Stimulated activated naive B cell treated with anti-CD40 and anti-IgM and Interleukin-4, amounts not matched to agents 10 μg/mL and 1 μg/mL and 100 μg/mL, for 72 hours (primary cell): ENCODE results near the gene BMP2K.

Experiments used
- ATAC-seq, 2 donors: fragments of 150-1000 bp; cut with Tn5 transposase; replicated peaks; 2 replicates each; pipeline ENCODE4 v1.10.0; 2021; ENCODE audit warnings: moderate library complexity in 1 of 2
- DNase-seq: peaks from one replicate; pipeline ENCODE4 v3.0.0; 2021
- H3K27ac Mint-ChIP-seq: one replicate; pipeline ENCODE4 v1.8.0; 2022; ENCODE audit warnings: mild to moderate bottlenecking, mixed read lengths
- H3K27me3 Mint-ChIP-seq, 2 donors: one replicate each; pipeline ENCODE4 v1.8.0; 2022; ENCODE audit warnings: mixed read lengths in 2 of 2
- H3K36me3 Mint-ChIP-seq, 2 donors: one replicate each; pipeline ENCODE4 v1.8.0; 2022; ENCODE audit warnings: mixed read lengths in 2 of 2, mild to moderate bottlenecking in 1 of 2
- H3K4me1 Mint-ChIP-seq, 2 donors: one replicate each; pipeline ENCODE4 v1.8.0; 2022; ENCODE audit warnings: mixed read lengths in 2 of 2, mild to moderate bottlenecking in 1 of 2
- H3K4me3 Mint-ChIP-seq, 2 donors: one replicate each; pipeline ENCODE4 v1.8.0; 2022; ENCODE audit warnings: mild to moderate bottlenecking in 2 of 2, mixed read lengths in 2 of 2, moderate library complexity in 1 of 2
- H3K9me3 Mint-ChIP-seq, 2 donors: one replicate each; pipeline ENCODE4 v1.8.0; 2022; ENCODE audit warnings: mixed read lengths in 2 of 2, mild to moderate bottlenecking in 1 of 2

The BMP2K gene

GRCh38 chr4:78953769-78954666, 177.9 kb downstream of the BMP2K start:
- no peak overlapping the region for H3K4me3 Mint-ChIP-seq
- peaks cover 8 to 11% of the 10 kb centered on the region in 2 donors for H3K27me3 Mint-ChIP-seq
- no peaks in the 10 kb centered on the region for H3K4me1 Mint-ChIP-seq
- no peaks in the 10 kb centered on the region for H3K9me3 Mint-ChIP-seq
- H3K27ac Mint-ChIP-seq, result no peak overlapping the region
- no peaks in the 10 kb centered on the region for H3K36me3 Mint-ChIP-seq
- ATAC-seq (peak; percentile 23 to 39), DNase-seq (no peak)

- no peak overlapping the region for H3K27ac Mint-ChIP-seq
- DNase-seq (no peak), ATAC-seq (no peak)
- H3K4me3 Mint-ChIP-seq, result no peak overlapping the region
- H3K9me3 Mint-ChIP-seq, result no peaks in the 10 kb centered on the region
- no peaks in the 10 kb centered on the region for H3K4me1 Mint-ChIP-seq
- peaks cover 11 to 13% of the 10 kb centered on the region in 2 donors for H3K27me3 Mint-ChIP-seq
- H3K36me3 Mint-ChIP-seq, result no peaks in the 10 kb centered on the region
These were observed 180.8 kb downstream of the BMP2K start for GRCh38 chr4:78956975-78957374.

GRCh38 chr4:78960926-78961325, 184.8 kb downstream of the BMP2K start:
- Mint-ChIP-seq H3K27me3 (peaks cover 0 to 9% of the 10 kb centered on the region in 2 donors), H3K4me3 (no peak overlapping the region), H3K9me3 (no peaks in the 10 kb centered on the region), H3K4me1 (no peaks in the 10 kb centered on the region), H3K36me3 (no peaks in the 10 kb centered on the region), H3K27ac (no peak overlapping the region)
- ATAC-seq (no peak), DNase-seq (no peak)
